Adrenal gland (tissue), 5 donors: ENCODE data around the gene LPCAT3.

Source experiments
- CTCF ChIP-seq, 6 experiments: fragments of 450-650 bp in 4 of 6; fragments of 200-600 bp in 2 of 6; sonication (generic) in 1 of 6; IDR thresholded peaks; 1 replicate in 5 of 6; 2 replicates in 1 of 6; pipeline versions ENCODE4 v1.5.1 to v1.8.0; 2016 to 2021; ENCODE audit warnings: antibody characterized with exemption in 6 of 6, mild to moderate bottlenecking in 2 of 6, moderate library complexity in 1 of 6
- POLR2A ChIP-seq, 2 donors: fragments of 450-650 bp; IDR thresholded peaks; one replicate each; pipeline ENCODE4 v1.6.1; 2017; ENCODE audit warnings: antibody characterized with exemption in 2 of 2, mild to moderate bottlenecking in 2 of 2, moderate library complexity in 1 of 2
- donor health status: DM: no; HTN: no; CAD: no.

GRCh38 chr12:6981152-6982052 is 36.9 kb downstream of the LPCAT3 start:
- TF ChIP-seq POLR2A (IDR thresholded peaks at IDR 0.05) (no peak), CTCF (IDR thresholded peaks at IDR 0.05) (no peak)
